DMS 273 (cell line): ENCODE results near the gene DUS3L.

Source experiments
- DNase-seq: peaks from one replicate; lab custom pipeline; 2025; ENCODE audit not compliant: unreplicated experiment; lab: John Stamatoyannopoulos, UW

Gene DUS3L

DNA sequence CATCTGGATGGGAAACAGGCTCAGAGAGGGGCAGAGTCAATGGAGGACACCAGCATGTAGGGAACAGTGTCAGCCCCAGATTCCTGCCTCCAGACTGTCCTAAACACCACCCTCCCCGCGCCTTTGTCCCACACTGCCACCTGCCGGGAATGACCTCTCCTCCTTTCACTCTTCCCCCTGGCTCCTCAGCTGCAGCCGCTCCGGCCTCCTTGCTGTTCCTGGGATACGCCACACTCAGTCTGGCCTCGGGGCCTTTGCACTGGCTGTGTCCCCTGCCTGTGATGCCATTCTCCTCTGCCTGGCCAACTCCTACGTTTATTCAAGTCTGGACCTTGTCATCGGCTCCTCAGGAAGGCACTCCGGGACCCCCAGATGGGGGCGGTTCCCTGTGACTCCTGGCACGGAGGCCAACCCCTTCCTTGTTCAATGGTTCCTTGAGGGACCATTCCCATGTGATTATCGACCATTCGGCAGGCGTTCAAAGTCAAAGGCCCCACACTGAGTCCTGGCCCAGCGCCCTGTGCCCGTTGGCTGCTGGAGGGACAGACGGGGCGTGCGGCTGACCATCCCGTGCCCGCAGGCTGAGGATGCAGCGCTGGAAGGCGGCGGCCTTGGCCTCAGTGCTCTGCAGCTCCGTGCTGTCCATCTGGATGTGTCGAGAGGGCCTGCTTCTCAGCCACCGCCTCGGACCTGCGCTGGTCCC is 32.8 kb upstream of the DUS3L start:
- DNase-seq: peak; percentile 62

DNA sequence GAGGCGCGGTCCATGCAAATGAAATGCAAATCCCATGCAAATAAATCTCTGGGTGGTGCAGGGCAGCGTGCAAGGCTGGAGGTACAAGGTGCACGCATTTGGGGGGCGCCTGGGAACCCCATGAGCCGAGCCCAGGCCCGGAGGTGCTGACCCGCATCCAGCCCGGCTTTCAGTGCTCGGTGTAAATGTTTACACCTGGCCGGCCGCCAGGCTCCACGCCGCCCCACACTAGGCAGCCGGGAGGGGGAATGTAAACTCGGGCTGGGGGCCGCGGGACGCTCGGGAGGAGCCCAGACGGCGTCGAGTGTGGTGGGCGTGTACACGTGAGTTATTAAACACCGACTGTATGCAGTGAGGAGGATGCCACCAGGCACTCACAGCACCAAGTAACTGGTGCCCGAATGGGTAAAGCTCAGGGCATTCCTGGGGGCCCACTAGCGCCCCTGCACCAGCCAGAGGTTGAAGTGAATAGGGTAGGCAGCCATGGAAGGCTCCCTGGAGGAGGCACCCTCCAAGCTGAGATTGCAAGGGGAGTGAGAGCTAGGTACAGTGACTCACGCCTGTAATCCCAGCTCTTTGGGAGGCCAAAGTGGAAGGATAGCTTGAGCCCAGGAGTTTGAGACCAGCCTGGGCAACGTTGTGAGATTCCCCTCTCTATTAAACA is 31.4 kb upstream of the DUS3L start:
- no peak for DNase-seq

GRCh38 chr19:5821521-5822180 is 30.7 kb upstream of the DUS3L start:
- DNase-seq: no peak

GRCh38 chr19:5820785-5821184 is 29.8 kb upstream of the DUS3L start:
- no peak for DNase-seq

DNA sequence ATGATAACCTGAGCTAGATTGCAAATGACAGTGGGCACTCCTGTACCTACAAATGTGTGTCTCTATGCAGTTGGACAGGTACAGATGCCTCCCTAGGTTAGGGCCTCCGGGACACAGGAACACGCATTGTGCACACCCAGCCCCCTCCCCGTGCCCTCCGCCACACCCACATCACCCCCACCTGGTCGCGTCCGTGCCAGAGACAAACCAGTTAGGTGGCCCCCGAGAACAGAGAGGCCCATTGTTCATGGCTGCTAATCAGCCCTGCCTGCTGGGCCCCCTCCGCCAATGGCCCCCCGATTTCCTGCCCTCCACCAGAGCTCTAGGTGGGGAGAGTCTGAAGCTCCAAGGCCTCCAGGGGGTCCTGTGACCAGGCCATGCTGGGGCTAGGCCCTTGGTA is 27.6 kb upstream of the DUS3L start:
- no peak for DNase-seq

GRCh38 chr19:5817218-5817617 is 26.3 kb upstream of the DUS3L start:
- no peak for DNase-seq

GRCh38 chr19:5814852-5815246 is 23.9 kb upstream of the DUS3L start:
- no peak for DNase-seq

- no peak for DNase-seq
Observed at GRCh38 chr19:5814123-5814851, 23.3 kb upstream of the DUS3L start.

DNA sequence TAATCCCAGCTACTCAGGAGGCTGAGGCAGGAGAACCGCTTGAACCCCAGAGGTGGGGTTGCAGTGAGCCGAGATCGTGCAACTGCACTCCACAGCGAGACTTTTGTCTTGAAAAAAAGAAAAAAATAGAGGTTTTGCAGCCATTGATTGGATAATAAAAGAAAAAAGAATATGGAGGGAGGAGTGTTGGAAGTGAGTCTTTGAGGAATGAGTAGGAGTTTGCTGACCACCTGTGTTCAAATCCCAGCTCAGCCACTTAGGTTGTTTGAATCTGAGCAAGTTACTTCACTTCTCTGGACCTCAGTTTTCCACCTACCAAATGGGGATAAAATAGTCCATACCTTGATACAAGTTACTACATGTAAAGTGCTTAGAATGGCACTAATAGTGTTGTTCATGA is 20.2 kb upstream of the DUS3L start:
- no peak for DNase-seq

GRCh38 chr19:5809469-5809868 is 18.5 kb upstream of the DUS3L start:
- DNase-seq: no peak

GRCh38 chr19:5809053-5809452 is 18.1 kb upstream of the DUS3L start:
- DNase-seq: no peak

- DNase-seq: no peak
Observed at GRCh38 chr19:5808120-5808816, 17.3 kb upstream of the DUS3L start.

DNA sequence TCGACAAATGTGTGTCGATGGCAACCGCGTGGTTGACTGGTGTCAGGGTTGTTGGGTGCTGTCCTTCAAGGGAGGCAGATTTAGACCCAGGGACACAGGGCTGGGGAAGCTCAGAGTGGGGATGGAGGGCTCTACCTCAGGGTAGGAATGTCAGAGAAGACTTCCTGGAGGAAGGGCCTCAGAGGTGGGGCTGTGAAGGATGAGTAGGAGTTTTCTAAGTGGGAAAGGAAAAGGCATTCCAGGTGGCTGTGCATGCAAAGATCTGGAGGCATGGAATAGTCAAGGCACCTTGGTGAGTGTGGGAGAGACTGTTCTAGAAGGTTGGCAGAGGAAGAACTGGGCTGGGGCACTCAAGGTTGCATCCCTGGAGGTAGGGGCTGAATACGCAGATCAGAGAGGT is 15.9 kb upstream of the DUS3L start:
- DNase-seq: no peak

GRCh38 chr19:5806133-5806489 is 15.1 kb upstream of the DUS3L start:
- no peak for DNase-seq

DNA sequence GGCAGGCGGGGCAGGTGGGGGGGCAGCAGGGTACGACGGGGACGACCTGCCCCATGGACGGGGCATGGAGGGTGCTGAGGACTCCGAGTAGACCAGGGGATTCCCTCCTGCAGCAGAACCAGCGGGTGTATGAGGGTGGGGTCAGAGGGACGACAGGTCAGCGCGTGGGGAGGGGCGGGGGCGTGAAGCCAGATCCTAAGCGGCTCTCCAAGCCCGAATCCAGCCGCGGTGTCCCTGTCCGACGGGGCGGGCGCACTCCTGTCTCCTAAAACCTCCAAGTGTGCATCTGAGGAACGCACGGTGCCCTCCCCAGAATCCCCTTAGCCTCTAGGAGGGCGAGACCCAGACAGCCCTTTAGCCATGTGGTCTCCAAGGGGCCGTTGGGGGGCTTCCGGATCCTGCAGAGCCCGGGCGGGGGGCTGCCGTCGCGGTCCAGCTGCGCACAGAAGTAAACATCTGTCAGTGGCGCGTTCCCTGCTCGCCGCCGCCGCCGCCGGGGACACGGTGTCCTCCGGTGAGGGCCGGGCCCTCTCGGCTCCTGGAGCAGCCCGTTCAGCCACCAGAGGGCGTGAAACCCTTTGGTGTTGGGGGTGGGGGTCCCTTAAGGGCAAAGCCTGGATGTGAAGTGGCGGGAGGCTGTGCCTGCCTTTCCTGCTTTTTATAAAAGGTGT is 14.6 kb upstream of the DUS3L start:
- peak; percentile 93 for DNase-seq

DNA sequence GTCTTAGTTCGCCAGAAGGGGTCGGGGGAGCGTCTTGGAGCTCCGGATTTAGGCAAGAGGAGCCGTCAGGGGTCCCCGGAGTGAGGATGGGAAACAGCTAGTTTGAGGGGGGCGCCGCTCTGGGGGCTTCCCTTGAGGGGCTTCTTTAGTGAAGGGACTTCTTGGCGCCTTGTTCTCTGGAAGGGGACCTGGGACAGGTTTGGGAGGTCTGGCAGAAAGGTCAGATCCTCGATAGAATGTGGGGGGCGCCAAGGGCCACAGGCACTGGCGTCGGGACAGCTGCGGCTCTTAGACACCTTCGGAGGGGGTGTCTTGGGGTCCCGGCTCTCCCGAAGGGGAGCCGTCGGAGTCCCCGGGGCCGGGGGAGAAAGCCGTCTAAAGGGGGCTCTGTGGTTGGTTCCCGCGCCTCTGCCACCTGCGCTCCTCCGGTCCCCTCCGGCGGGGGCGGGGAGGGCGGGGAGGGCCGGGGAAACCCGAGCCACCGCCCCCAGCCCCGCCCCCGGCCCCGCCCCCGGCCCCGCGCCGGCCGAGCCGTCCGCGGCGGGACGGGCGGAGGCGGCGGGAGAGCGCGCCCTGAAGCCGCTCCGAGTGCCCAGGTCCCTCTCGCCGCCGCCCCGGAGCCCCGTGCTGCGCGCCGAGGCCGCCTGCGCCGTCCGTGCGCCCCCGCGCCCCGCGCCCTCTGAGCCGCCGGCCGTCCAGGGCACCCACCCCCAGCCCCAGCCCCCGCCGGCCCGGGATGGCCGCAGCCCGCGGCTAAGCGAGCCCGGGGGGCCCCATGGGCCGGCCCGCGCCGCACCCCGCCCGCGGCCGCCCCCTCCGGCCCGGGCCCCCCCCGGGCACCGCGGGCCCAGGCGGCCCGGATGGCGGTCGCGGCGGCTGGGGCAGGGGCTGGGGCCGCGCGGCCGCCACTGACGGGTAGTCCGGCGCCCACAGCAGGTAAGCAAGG is 13.8 kb upstream of the DUS3L start, which contains the start of gene NRTN:
Gene NRTN (plus strand): TSS at position 552 of the 946 bp plus-strand sequence. CDS start 19,099 bp downstream, outside the sequence.
- peak; percentile 77 for DNase-seq

DNA sequence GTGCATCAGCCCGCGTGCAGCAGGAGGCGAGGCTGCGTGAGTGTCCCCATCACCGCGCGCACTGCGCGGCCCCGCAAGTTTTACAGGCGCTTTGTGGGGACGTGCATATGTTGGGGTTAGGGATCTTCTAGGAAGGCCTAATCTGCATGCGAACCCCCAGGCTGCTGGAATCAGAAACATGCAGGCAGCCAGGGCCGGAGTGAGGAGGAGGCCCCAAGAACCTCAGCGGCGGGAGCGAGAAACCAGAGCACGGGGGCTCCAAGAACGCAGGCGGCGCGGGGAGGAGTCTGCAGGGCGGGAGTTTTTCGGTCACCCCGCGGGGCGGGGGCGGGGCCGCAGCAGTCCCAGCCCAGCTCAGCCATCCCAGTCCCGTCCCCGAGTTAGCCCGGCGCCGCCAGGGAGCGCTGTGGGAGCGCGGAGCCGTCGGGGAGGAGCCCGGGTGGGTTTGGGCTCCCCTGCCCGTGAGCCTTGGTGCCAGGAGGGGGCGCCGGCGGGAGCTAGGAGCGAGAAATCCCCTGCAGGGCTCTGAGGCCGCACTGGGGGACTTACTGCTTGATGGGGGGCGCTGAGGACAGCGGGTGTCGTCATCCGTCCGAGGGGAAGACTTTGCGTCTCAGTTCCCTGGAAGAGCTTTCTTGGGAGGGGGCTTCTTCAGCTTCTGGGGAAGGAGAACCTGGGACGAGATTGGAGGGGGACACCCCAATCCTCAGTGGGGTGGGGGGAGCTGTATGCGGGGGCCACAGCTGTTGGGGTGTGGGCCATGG is 13.0 kb upstream of the DUS3L start:
- DNase-seq: peak; percentile 99

- DNase-seq: no peak
Observed at GRCh38 chr19:5803441-5803751, 12.4 kb upstream of the DUS3L start.
